WTC11 (cell line): ENCODE measurements around the gene PDGFRB. TPM values are rescaled to one million over a fixed set of nuclear protein-coding genes. Genes with fewer than 3 reads are reported as not detected.

Experiments
- ATAC-seq: fragments of 200-7000 bp; cut with Tn5 transposase; 2 replicates; pipeline ENCODE4 v1.10.0; 2021; ENCODE audit warnings: mild to moderate bottlenecking, moderate library complexity
- CTCF ChIA-PET: fragments of 300-600 bp; sonication (Branson Sonifier 250); formaldehyde crosslinking; loops from one replicate; lab custom pipeline; 2021; ENCODE audit warnings: antibody characterized with exemption; lab: Charles Lee
- POLR2A ChIA-PET: fragments of 350-600 bp; sonication (Branson Sonifier 250); formaldehyde crosslinking; loops from one replicate; lab custom pipeline; 2021; ENCODE audit warnings: antibody characterized with exemption; lab: Charles Lee
- DNase-seq: peaks from one replicate; pipeline ENCODE4 v3.0.0; 2021; ENCODE audit warnings: low spot score
- H3K27ac Mint-ChIP-seq: 2 replicates; pipeline ENCODE4 v1.8.0; 2021; ENCODE audit warnings: mixed read lengths
- H3K27me3 Mint-ChIP-seq: 2 replicates; pipeline ENCODE4 v1.8.0; 2021; ENCODE audit warnings: low read depth, mild to moderate bottlenecking, moderate library complexity, mixed read lengths
- H3K36me3 Mint-ChIP-seq: 2 replicates; pipeline ENCODE4 v1.8.0; 2021; ENCODE audit warnings: mixed read lengths
- H3K4me1 Mint-ChIP-seq: 2 replicates; pipeline ENCODE4 v1.8.0; 2022; ENCODE audit warnings: mixed read lengths
- H3K4me3 Mint-ChIP-seq: 2 replicates; pipeline ENCODE4 v1.8.0; 2021; ENCODE audit warnings: mild to moderate bottlenecking, moderate library complexity, mixed read lengths
- H3K9me3 Mint-ChIP-seq: 2 replicates; pipeline ENCODE4 v1.8.0; 2021; ENCODE audit warnings: mixed read lengths
- CREM ChIP-seq: sonication (generic); formaldehyde crosslinking; IDR thresholded peaks from 2 replicates; pipeline ENCODE4 v1.8.1; 2022; ENCODE audit warnings: mild to moderate bottlenecking, missing genetic modification reagents, moderate library complexity
- ERG ChIP-seq: fragments of 250-450 bp; sonication (Bioruptor Pico); IDR thresholded peaks from 2 replicates; pipeline ENCODE4 v1.8.0; 2021; ENCODE audit warnings: mild to moderate bottlenecking
- ETV6 ChIP-seq: sonication (generic); formaldehyde crosslinking; IDR thresholded peaks from 2 replicates; pipeline ENCODE4 v1.8.1; 2022; ENCODE audit warnings: mild to moderate bottlenecking, missing genetic modification reagents
- FOXK1 ChIP-seq: sonication (generic); formaldehyde crosslinking; IDR thresholded peaks from 2 replicates; pipeline ENCODE4 v1.8.0; 2022; ENCODE audit warnings: mild to moderate bottlenecking, moderate library complexity, missing genetic modification reagents
- HMGA2 ChIP-seq: fragments of 250-450 bp; sonication (Bioruptor Pico); IDR thresholded peaks from 2 replicates; pipeline ENCODE4 v1.4.0; 2021; ENCODE audit warnings: mild to moderate bottlenecking, moderate library complexity
- MXD4 ChIP-seq: fragments of 250-450 bp; sonication (Bioruptor Pico); IDR thresholded peaks from 2 replicates; pipeline ENCODE4 v1.8.0; 2021; ENCODE audit warnings: mild to moderate bottlenecking, moderate library complexity, borderline replicate concordance
- NFATC4 ChIP-seq: fragments of 250-450 bp; sonication (Bioruptor Pico); IDR thresholded peaks from 2 replicates; pipeline ENCODE4 v1.9.0; 2021; ENCODE audit warnings: mild to moderate bottlenecking
- PREB ChIP-seq: sonication (generic); formaldehyde crosslinking; IDR thresholded peaks from 2 replicates; pipeline ENCODE4 v1.8.1; 2022; ENCODE audit warnings: mild to moderate bottlenecking, missing genetic modification reagents, moderate library complexity, borderline replicate concordance
- RELA ChIP-seq: sonication (generic); formaldehyde crosslinking; IDR thresholded peaks from 2 replicates; pipeline ENCODE4 v1.8.1; 2022; ENCODE audit warnings: missing genetic modification reagents, mild to moderate bottlenecking, borderline replicate concordance
- ZBTB21 ChIP-seq: sonication (generic); formaldehyde crosslinking; IDR thresholded peaks from 2 replicates; pipeline ENCODE4 v1.8.1; 2023; ENCODE audit warnings: mild to moderate bottlenecking, missing genetic modification reagents, borderline replicate concordance
- ZBTB43 ChIP-seq: sonication (generic); formaldehyde crosslinking; IDR thresholded peaks from 2 replicates; pipeline ENCODE4 v1.8.1; 2023; ENCODE audit warnings: mild to moderate bottlenecking, missing genetic modification reagents
- ZNF219 ChIP-seq: sonication (generic); formaldehyde crosslinking; IDR thresholded peaks from 2 replicates; pipeline ENCODE4 v1.8.0; 2023; ENCODE audit warnings: missing genetic modification reagents, mild to moderate bottlenecking, borderline replicate concordance
- ZNF425 ChIP-seq: fragments of 250-450 bp; sonication (Bioruptor Pico); conservative IDR thresholded peaks from 2 replicates; pipeline ENCODE4 v1.9.0; 2021; ENCODE audit warnings: mild to moderate bottlenecking
- total RNA-seq: library from RNA; stranded (reverse); gene quantifications from 3 replicates; pipeline ENCODE4 v1.2.3, GENCODE V29; 2021
- TF ChIP-seq, protein P1 (sequence below): sonication (generic); formaldehyde crosslinking; IDR thresholded peaks from 2 replicates; pipeline ENCODE4 v1.8.0; 2022; ENCODE audit warnings: mild to moderate bottlenecking, missing genetic modification reagents
- TF ChIP-seq, protein P2 (sequence below): sonication (generic); formaldehyde crosslinking; IDR thresholded peaks from 2 replicates; pipeline ENCODE4 v1.8.1; 2023; ENCODE audit warnings: mild to moderate bottlenecking, moderate library complexity, missing genetic modification reagents

Gene PDGFRB
- total RNA-seq, 1 experiment from 2014 or later: 5.1 TPM

- ChIA-PET CTCF (interaction anchor here (0.6 to 0.7 kb wide), 2 partner anchors 11 to 86 kb away, joined by 3 to 9 read pairs; no protein-coding TSS in a partner anchor), POLR2A (no interaction called here)
- no peak for ATAC-seq
- H3K4me1 Mint-ChIP-seq: peaks cover 40% of the 10 kb centered on the region
- H3K4me3 Mint-ChIP-seq: no peak overlapping the region
- no peak overlapping the region for H3K27ac Mint-ChIP-seq
- TF ChIP-seq ZBTB43 (CRISPR knock-in tag) (no peak), ERG (no peak), ZBTB21 (CRISPR knock-in tag) (no peak), MXD4 (CRISPR knock-in tag) (no peak)
- TF ChIP-seq, protein P1, sequence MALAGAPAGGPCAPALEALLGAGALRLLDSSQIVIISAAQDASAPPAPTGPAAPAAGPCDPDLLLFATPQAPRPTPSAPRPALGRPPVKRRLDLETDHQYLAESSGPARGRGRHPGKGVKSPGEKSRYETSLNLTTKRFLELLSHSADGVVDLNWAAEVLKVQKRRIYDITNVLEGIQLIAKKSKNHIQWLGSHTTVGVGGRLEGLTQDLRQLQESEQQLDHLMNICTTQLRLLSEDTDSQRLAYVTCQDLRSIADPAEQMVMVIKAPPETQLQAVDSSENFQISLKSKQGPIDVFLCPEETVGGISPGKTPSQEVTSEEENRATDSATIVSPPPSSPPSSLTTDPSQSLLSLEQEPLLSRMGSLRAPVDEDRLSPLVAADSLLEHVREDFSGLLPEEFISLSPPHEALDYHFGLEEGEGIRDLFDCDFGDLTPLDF (CRISPR knock-in tag): no peak
- DNase-seq: no peak
- no peaks in the 10 kb centered on the region for H3K9me3 Mint-ChIP-seq
- H3K36me3 Mint-ChIP-seq: no peaks in the 10 kb centered on the region
- peaks cover 36% of the 10 kb centered on the region for H3K27me3 Mint-ChIP-seq
These were observed 22.9 kb downstream of the PDGFRB start for GRCh38 chr5:150132740-150133139.

DNA sequence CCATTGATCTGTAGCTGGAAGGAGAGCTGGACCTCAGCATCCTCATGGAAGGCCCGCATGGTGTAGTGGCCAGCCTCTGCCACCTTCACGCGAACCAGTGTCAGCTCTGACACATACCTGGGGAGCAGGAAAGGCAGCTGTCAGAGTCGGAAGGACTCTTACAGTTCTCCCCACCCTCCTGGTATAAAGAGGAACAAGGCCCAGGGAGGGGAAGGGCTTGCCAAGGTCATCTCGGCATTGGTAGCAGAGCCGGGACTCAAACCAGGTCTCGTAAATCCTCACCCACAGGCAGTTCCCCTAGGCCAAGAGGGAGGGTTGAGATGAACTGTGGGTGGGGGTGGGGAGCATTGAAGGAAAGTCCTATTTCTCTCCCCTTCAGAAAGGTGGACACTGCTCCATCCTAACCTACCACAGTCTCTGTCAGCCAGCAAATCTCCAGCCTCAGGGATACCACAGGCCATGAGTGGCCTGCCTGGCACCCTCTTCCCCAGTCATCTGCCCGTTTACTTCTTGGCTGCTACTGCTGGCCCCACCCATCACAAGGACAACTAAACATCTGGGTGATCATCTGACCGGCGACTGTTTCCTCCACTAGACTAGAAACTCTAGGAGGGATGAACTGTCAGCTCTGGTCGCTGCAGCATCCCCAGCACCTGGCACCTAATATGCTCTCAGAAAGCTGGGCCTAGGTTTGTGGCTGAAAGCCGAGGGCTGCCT, 23.5 kb downstream of the PDGFRB start:
- no peak for ATAC-seq
- Mint-ChIP-seq H3K36me3 (no peaks in the 10 kb centered on the region), H3K9me3 (no peaks in the 10 kb centered on the region), H3K4me3 (no peak overlapping the region), H3K27ac (no peak overlapping the region), H3K4me1 (peaks cover 35% of the 10 kb centered on the region), H3K27me3 (peaks cover 36% of the 10 kb centered on the region)
- ChIA-PET CTCF (interaction anchor here (0.5 to 1.8 kb wide), 4 partner anchors 10 to 632 kb away, joined by 3 to 9 read pairs (median 6); no protein-coding TSS in a partner anchor), POLR2A (no interaction called here)
- no peak for DNase-seq
- TF ChIP-seq ZNF219 (CRISPR knock-in tag) (no peak), ETV6 (CRISPR knock-in tag) (no peak), FOXK1 (CRISPR knock-in tag) (no peak), CREM (CRISPR knock-in tag) (no peak), PREB (no peak), ZNF425 (CRISPR knock-in tag) (no peak), RELA (CRISPR knock-in tag) (no peak), HMGA2 (CRISPR knock-in tag) (no peak), NFATC4 (CRISPR knock-in tag) (no peak)
- TF ChIP-seq, protein P2, sequence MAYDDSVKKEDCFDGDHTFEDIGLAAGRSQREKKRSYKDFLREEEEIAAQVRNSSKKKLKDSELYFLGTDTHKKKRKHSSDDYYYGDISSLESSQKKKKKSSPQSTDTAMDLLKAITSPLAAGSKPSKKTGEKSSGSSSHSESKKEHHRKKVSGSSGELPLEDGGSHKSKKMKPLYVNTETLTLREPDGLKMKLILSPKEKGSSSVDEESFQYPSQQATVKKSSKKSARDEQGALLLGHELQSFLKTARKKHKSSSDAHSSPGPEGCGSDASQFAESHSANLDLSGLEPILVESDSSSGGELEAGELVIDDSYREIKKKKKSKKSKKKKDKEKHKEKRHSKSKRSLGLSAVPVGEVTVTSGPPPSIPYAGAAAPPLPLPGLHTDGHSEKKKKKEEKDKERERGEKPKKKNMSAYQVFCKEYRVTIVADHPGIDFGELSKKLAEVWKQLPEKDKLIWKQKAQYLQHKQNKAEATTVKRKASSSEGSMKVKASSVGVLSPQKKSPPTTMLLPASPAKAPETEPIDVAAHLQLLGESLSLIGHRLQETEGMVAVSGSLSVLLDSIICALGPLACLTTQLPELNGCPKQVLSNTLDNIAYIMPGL (CRISPR knock-in tag): no peak
